Mesodermal cell (in vitro differentiated cells): ENCODE data around the gene CRHR2.

Experiments used
- H3K27ac ChIP-seq: 2 replicates; pipeline ENCODE4 v1.7.0; 2013; ENCODE audit warnings: mild to moderate bottlenecking, low read depth, low read length, moderate library complexity; ENCODE audit not compliant: severe bottlenecking
- H3K36me3 ChIP-seq: 2 replicates; pipeline ENCODE4 v1.7.1; 2013; ENCODE audit warnings: mild to moderate bottlenecking, low read length, moderate library complexity; ENCODE audit not compliant: control insufficient read depth, insufficient read depth
- H3K4me1 ChIP-seq: one replicate; pipeline ENCODE4 v1.7.1; 2013; ENCODE audit warnings: mild to moderate bottlenecking, low read length; ENCODE audit not compliant: insufficient read depth, control insufficient read depth, poor library complexity, severe bottlenecking
- H3K4me3 ChIP-seq: 2 replicates; pipeline ENCODE4 v1.7.0; 2013; ENCODE audit warnings: low read length, control low read depth, mild to moderate bottlenecking; ENCODE audit not compliant: insufficient read depth, poor library complexity, severe bottlenecking; ENCODE audit errors: extremely low read depth
- H3K9me3 ChIP-seq: 2 replicates; pipeline ENCODE4 v1.7.1; 2013; ENCODE audit warnings: mild to moderate bottlenecking, low read length, moderate library complexity; ENCODE audit not compliant: control insufficient read depth
- whole genome bisulfite sequencing, 2 experiments: methylation state at CpG; one replicate each; pipeline ENCODE4 v1.1.5; 2013; ENCODE audit warnings: missing lambda C conversion rate in 2 of 2; ENCODE audit not compliant: insufficient coverage in 2 of 2; 5-methylcytosine and 5-hydroxymethylcytosine counted together

The CRHR2 gene

GRCh38 chr7:30681331-30681797 lies 892 bp downstream of the CRHR2 start:
- no peak overlapping the region for H3K27ac ChIP-seq
- H3K4me3 ChIP-seq: no peak overlapping the region
- 8 to 12% methylated on average over 9 to 12 of the region's 16 CpGs for WGBS, 2 experiments
- H3K4me1 ChIP-seq: peaks cover 9% of the 10 kb centered on the region
- no peaks in the 10 kb centered on the region for H3K36me3 ChIP-seq
- no peaks in the 10 kb centered on the region for H3K9me3 ChIP-seq

GRCh38 chr7:30679664-30680063 lies 2.6 kb downstream of the CRHR2 start:
- WGBS, 2 experiments: 17% methylated on average over 1 to 2 of the region's 2 CpGs
- H3K4me3 ChIP-seq: no peak overlapping the region
- no peak overlapping the region for H3K27ac ChIP-seq
- H3K9me3 ChIP-seq: no peaks in the 10 kb centered on the region
- no peaks in the 10 kb centered on the region for H3K36me3 ChIP-seq
- peaks cover 9% of the 10 kb centered on the region for H3K4me1 ChIP-seq

- Histone ChIP-seq H3K4me1 (peaks cover 9% of the 10 kb centered on the region), H3K4me3 (no peak overlapping the region), H3K27ac (no peak overlapping the region), H3K9me3 (no peaks in the 10 kb centered on the region), H3K36me3 (no peaks in the 10 kb centered on the region)
- whole genome bisulfite sequencing, 2 experiments: 72 to 96% methylated on average over 2 of the region's 2 CpGs
Observed at GRCh38 chr7:30678805-30679204, 3.5 kb downstream of the CRHR2 start.

- Histone ChIP-seq H3K4me1 (peaks cover 2% of the 10 kb centered on the region), H3K27ac (no peak overlapping the region), H3K4me3 (no peak overlapping the region), H3K9me3 (no peaks in the 10 kb centered on the region), H3K36me3 (no peaks in the 10 kb centered on the region)
- WGBS, 2 experiments: 25 to 37% methylated on average over 1 to 2 of the region's 2 CpGs
Observed at GRCh38 chr7:30674876-30675275, 7.4 kb downstream of the CRHR2 start.

- H3K4me1 ChIP-seq: no peaks in the 10 kb centered on the region
- H3K27ac ChIP-seq: no peak overlapping the region
- no peaks in the 10 kb centered on the region for H3K36me3 ChIP-seq
- 60 to 88% methylated on average over 1 of the region's 1 CpG for WGBS, 2 experiments
- no peak overlapping the region for H3K4me3 ChIP-seq
- no peaks in the 10 kb centered on the region for H3K9me3 ChIP-seq
Observed at GRCh38 chr7:30674420-30674819, 7.8 kb downstream of the CRHR2 start.

GRCh38 chr7:30671793-30672465 lies 10.3 kb downstream of the CRHR2 start:
- Histone ChIP-seq H3K27ac (no peak overlapping the region), H3K9me3 (no peaks in the 10 kb centered on the region), H3K4me1 (no peaks in the 10 kb centered on the region), H3K36me3 (no peaks in the 10 kb centered on the region), H3K4me3 (no peak overlapping the region)
- 9 to 16% methylated on average over 3 to 6 of the region's 6 CpGs for WGBS, 2 experiments

GRCh38 chr7:30668102-30668501 lies 14.2 kb downstream of the CRHR2 start:
- Histone ChIP-seq H3K4me1 (no peaks in the 10 kb centered on the region), H3K4me3 (no peak overlapping the region), H3K36me3 (no peaks in the 10 kb centered on the region), H3K9me3 (no peaks in the 10 kb centered on the region), H3K27ac (no peak overlapping the region)
- whole genome bisulfite sequencing, 2 experiments: 83 to 100% methylated on average over 1 to 3 of the region's 4 CpGs

GRCh38 chr7:30667172-30667571 lies 15.1 kb downstream of the CRHR2 start:
- 76 to 80% methylated on average over 1 to 2 of the region's 3 CpGs for WGBS, 2 experiments

GRCh38 chr7:30665449-30665848 lies 16.8 kb downstream of the CRHR2 start:
- H3K27ac ChIP-seq: no peak overlapping the region
- no peaks in the 10 kb centered on the region for H3K9me3 ChIP-seq
- WGBS, 2 experiments: 91 to 94% methylated on average over 9 to 11 of the region's 11 CpGs
- no peaks in the 10 kb centered on the region for H3K4me1 ChIP-seq
- H3K36me3 ChIP-seq: no peaks in the 10 kb centered on the region
- no peak overlapping the region for H3K4me3 ChIP-seq

More at GRCh38 chr7:30667172-30667571, 15.1 kb downstream of the CRHR2 start:
- H3K9me3 ChIP-seq: no peaks in the 10 kb centered on the region
- H3K36me3 ChIP-seq: no peaks in the 10 kb centered on the region
- H3K4me3 ChIP-seq: no peak overlapping the region
- no peaks in the 10 kb centered on the region for H3K4me1 ChIP-seq
- no peak overlapping the region for H3K27ac ChIP-seq

- H3K36me3 ChIP-seq: no peaks in the 10 kb centered on the region
- H3K9me3 ChIP-seq: no peaks in the 10 kb centered on the region
- WGBS, 2 experiments: 85 to 88% methylated on average over 5 to 7 of the region's 8 CpGs
- H3K4me3 ChIP-seq: no peak overlapping the region
- no peak overlapping the region for H3K27ac ChIP-seq
- no peaks in the 10 kb centered on the region for H3K4me1 ChIP-seq
Observed at GRCh38 chr7:30665043-30665442, 17.2 kb downstream of the CRHR2 start.

- Histone ChIP-seq H3K27ac (no peak overlapping the region), H3K36me3 (no peaks in the 10 kb centered on the region), H3K4me3 (no peak overlapping the region), H3K9me3 (no peaks in the 10 kb centered on the region), H3K4me1 (no peaks in the 10 kb centered on the region)
- WGBS, 2 experiments: 93 to 94% methylated on average over 2 of the region's 2 CpGs
Observed at GRCh38 chr7:30664184-30664885, 17.9 kb downstream of the CRHR2 start.
